Dermis blood vessel endothelial cell (primary cell): ENCODE measurements around the gene SHISA3. TPM values are rescaled to one million over a fixed set of nuclear protein-coding genes. Genes with fewer than 3 reads are reported as not detected.

Experiments used
- total RNA-seq: library from RNA; depleted of rRNA; stranded (reverse); fragments of >200 nt; gene quantifications from 2 replicates; pipeline ENCODE4 v1.2.3, GENCODE V29; 2014

The SHISA3 gene
- total RNA-seq, 1 donor from 2014 or later = 2.7 TPM

Other genes with a start within 250 kb of the SHISA3 start
- gene BEND4, start 244.8 kb upstream of the SHISA3 start, total RNA-seq = 0.17 and 0.23 TPM in 2 replicates